ENCODE measurements around the gene SLC37A2.

SLC37A2 gene

GRCh38 chr11:125076378-125076945 lies 13.4 kb downstream of the SLC37A2 start:
- Histone ChIP-seq H3K4me1 (ENCODE audit: low read depth, poor library complexity, severe bottlenecking) (no peaks in the 10 kb centered on the region), H2AFZ (ENCODE audit: low read depth) (no peak overlapping the region), H3K4me3 (IDR thresholded peaks at IDR 0.05; ENCODE audit: insufficient read depth, low read depth, low read length) (no peak overlapping the region), H4K20me1 (ENCODE audit: insufficient read depth) (no peaks in the 10 kb centered on the region), H3K27ac (no peak overlapping the region), H3K27me3 (ENCODE audit: insufficient read depth, low read depth) (no peaks in the 10 kb centered on the region), H3K79me2 (ENCODE audit: insufficient read depth, low read depth) (no peaks in the 10 kb centered on the region), H3K4me2 (no peak overlapping the region), H3K9ac (no peak overlapping the region), H3K36me3 (ENCODE audit: insufficient read depth) (no peaks in the 10 kb centered on the region)
- TF ChIP-seq, protein P1, sequence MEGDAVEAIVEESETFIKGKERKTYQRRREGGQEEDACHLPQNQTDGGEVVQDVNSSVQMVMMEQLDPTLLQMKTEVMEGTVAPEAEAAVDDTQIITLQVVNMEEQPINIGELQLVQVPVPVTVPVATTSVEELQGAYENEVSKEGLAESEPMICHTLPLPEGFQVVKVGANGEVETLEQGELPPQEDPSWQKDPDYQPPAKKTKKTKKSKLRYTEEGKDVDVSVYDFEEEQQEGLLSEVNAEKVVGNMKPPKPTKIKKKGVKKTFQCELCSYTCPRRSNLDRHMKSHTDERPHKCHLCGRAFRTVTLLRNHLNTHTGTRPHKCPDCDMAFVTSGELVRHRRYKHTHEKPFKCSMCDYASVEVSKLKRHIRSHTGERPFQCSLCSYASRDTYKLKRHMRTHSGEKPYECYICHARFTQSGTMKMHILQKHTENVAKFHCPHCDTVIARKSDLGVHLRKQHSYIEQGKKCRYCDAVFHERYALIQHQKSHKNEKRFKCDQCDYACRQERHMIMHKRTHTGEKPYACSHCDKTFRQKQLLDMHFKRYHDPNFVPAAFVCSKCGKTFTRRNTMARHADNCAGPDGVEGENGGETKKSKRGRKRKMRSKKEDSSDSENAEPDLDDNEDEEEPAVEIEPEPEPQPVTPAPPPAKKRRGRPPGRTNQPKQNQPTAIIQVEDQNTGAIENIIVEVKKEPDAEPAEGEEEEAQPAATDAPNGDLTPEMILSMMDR (conservative IDR thresholded peaks at IDR 0.05; ENCODE audit: low read depth, low read length): no peak

DNA sequence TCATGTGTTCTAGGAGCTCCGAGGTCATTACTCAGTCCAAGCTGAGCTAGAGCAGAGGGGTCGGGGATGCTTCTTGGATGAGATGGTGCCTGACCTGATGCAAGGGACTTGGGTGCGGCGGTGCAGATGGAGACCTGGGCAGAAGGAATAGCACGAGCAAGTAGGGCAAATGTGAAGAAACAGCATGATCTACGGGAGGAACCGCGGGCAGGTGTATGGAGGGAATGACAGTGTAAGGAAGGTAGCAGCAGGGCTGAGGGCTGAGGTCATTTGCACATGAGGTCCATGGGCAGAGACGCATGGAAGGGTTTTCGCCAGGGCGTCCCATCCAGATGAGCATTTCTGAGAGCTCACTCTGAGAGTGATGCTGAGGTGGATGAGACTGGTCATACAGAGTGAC lies 14.9 kb downstream of the SLC37A2 start:
- Histone ChIP-seq H3K36me3 (ENCODE audit: insufficient read depth) (no peaks in the 10 kb centered on the region), H3K9ac (no peak overlapping the region), H3K4me2 (no peak overlapping the region), H2AFZ (ENCODE audit: low read depth) (no peak overlapping the region), H3K27me3 (ENCODE audit: insufficient read depth, low read depth) (no peaks in the 10 kb centered on the region), H3K4me3 (IDR thresholded peaks at IDR 0.05; ENCODE audit: insufficient read depth, low read depth, low read length) (no peak overlapping the region), H3K79me2 (ENCODE audit: insufficient read depth, low read depth) (no peaks in the 10 kb centered on the region), H3K27ac (no peak overlapping the region), H3K4me1 (ENCODE audit: low read depth, poor library complexity, severe bottlenecking) (no peaks in the 10 kb centered on the region), H4K20me1 (ENCODE audit: insufficient read depth) (no peaks in the 10 kb centered on the region)
- TF ChIP-seq, protein P1 (conservative IDR thresholded peaks at IDR 0.05; ENCODE audit: low read depth, low read length): no peak

DNA sequence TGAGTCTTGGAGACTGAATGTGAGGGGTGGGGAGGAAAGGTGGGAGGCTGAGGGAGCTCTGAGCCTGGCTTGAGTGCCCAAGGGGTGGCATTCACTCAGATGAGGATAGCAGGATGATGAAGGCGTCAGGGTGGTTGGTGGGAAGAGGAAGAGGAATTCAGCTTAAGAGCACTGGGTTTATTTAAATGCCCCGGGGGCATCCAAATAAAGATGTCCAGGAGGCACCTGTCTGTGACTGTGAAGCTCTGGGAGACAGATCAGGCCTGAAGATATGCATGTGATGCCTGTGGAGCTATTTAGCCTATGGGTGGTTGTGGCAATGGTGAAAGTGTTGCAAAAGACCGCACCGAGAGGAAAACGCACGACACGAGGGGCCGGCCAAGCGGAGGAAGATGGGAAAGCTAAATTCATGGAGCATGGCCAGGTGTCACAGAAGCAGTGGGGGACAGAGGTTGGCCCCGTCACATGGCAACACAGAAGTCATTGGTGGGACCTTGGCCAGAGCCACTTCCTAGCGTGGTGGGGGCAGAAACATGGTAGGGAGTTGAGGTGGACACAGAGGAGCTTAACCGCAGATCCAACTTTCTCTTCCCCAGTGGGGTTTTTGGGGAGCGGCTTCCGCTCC lies 15.5 kb downstream of the SLC37A2 start:
- H3K27ac ChIP-seq: no peak overlapping the region
- H2AFZ ChIP-seq (ENCODE audit: low read depth): no peak overlapping the region
- TF ChIP-seq, protein P1 (conservative IDR thresholded peaks at IDR 0.05; ENCODE audit: low read depth, low read length): no peak
- H4K20me1 ChIP-seq (ENCODE audit: insufficient read depth): no peaks in the 10 kb centered on the region
- H3K36me3 ChIP-seq (ENCODE audit: insufficient read depth): no peaks in the 10 kb centered on the region
- no peak overlapping the region for H3K9ac ChIP-seq
- H3K79me2 ChIP-seq (ENCODE audit: insufficient read depth, low read depth): no peaks in the 10 kb centered on the region
- H3K4me2 ChIP-seq: no peak overlapping the region
- no peaks in the 10 kb centered on the region for H3K4me1 ChIP-seq (ENCODE audit: low read depth, poor library complexity, severe bottlenecking)
- H3K27me3 ChIP-seq (ENCODE audit: insufficient read depth, low read depth): no peaks in the 10 kb centered on the region
- no peak overlapping the region for H3K4me3 ChIP-seq (IDR thresholded peaks at IDR 0.05; ENCODE audit: insufficient read depth, low read depth, low read length)

DNA sequence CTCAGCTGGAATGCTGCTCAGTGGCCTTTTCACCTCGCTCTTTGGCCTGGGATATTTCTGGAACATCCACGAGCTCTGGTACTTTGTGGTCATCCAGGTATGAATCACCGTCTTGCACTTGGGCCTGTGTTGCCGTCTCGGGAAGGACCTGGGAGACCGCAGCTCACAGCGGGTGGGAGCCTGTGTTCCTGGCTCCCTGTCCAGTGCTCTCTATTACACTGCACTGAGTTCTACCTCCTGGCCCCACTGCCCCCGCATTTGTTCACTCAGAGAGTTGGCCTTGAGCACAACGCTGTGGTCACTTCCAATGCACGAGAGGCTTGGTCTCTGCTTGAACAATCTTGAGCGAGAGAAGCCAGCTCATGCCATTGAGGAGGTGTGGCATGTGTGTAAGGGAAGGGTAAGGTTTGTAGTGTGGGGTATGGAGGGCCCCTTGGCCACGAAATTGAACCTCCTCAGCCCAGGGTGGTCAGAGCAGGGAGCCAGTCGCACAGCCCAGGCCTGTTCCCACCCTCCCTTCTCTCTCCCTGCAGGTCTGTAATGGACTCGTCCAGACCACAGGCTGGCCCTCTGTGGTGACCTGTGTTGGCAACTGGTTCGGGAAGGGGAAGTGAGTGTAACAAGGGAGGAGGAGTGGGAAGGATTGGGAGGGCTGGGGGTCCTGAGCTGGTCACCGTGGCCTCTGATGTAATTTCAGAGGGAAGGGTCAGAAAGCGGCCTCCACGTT lies 16.2 kb downstream of the SLC37A2 start:
- Histone ChIP-seq H3K9ac (no peak overlapping the region), H4K20me1 (ENCODE audit: insufficient read depth) (no peaks in the 10 kb centered on the region), H3K27ac (no peak overlapping the region), H3K4me2 (no peak overlapping the region), H2AFZ (ENCODE audit: low read depth) (no peak overlapping the region), H3K4me1 (ENCODE audit: low read depth, poor library complexity, severe bottlenecking) (no peaks in the 10 kb centered on the region), H3K79me2 (ENCODE audit: insufficient read depth, low read depth) (no peaks in the 10 kb centered on the region), H3K4me3 (IDR thresholded peaks at IDR 0.05; ENCODE audit: insufficient read depth, low read depth, low read length) (no peak overlapping the region), H3K27me3 (ENCODE audit: insufficient read depth, low read depth) (no peaks in the 10 kb centered on the region), H3K36me3 (ENCODE audit: insufficient read depth) (no peaks in the 10 kb centered on the region)
- TF ChIP-seq, protein P1 (conservative IDR thresholded peaks at IDR 0.05; ENCODE audit: low read depth, low read length): no peak

Measured in KMS-11 (cell line).